HG03066 (cell line): Measurements from ENCODE around the gene BTBD3.

Source experiments
- ATAC-seq: cut with Tn5 transposase; IDR thresholded peaks from one replicate; pipeline ENCODE4 v1.9.1; 2021; ENCODE audit warnings: low read depth; ENCODE audit not compliant: unreplicated experiment

The BTBD3 gene

GRCh38 chr20:11912659-11913415, 4.9 kb upstream of the BTBD3 start:
- no peak for ATAC-seq

GRCh38 chr20:11918391-11918845, 725 bp downstream of the BTBD3 start:
- no peak for ATAC-seq

- ATAC-seq, result no peak
These were observed 1.3 kb downstream of the BTBD3 start for GRCh38 chr20:11918981-11919380.

GRCh38 chr20:11919581-11919980, 1.9 kb downstream of the BTBD3 start:
- no peak for ATAC-seq

- no peak for ATAC-seq
These were observed 2.4 kb downstream of the BTBD3 start for GRCh38 chr20:11920083-11920482.

- ATAC-seq, result no peak
These were observed 3.6 kb downstream of the BTBD3 start for GRCh38 chr20:11921321-11921720.

GRCh38 chr20:11922561-11922960, 4.9 kb downstream of the BTBD3 start:
- ATAC-seq, result no peak

GRCh38 chr20:11924923-11925322, 7.2 kb downstream of the BTBD3 start:
- no peak for ATAC-seq

GRCh38 chr20:11926292-11926998, 8.8 kb downstream of the BTBD3 start:
- ATAC-seq, result no peak

GRCh38 chr20:11929947-11930346, 12.3 kb downstream of the BTBD3 start:
- no peak for ATAC-seq

GRCh38 chr20:11935212-11936154, 17.8 kb downstream of the BTBD3 start:
- no peak for ATAC-seq

- no peak for ATAC-seq
These were observed 18.5 kb downstream of the BTBD3 start for GRCh38 chr20:11936157-11936556.

- ATAC-seq, result no peak
These were observed 19.5 kb downstream of the BTBD3 start for GRCh38 chr20:11937230-11937629.

- no peak for ATAC-seq
These were observed 24.0 kb downstream of the BTBD3 start for GRCh38 chr20:11941593-11942246.

- no peak for ATAC-seq
These were observed 26.1 kb downstream of the BTBD3 start for GRCh38 chr20:11943778-11944177.

GRCh38 chr20:11948806-11949205, 31.1 kb downstream of the BTBD3 start:
- no peak for ATAC-seq

GRCh38 chr20:11949711-11950110, 32.0 kb downstream of the BTBD3 start:
- ATAC-seq, result no peak

GRCh38 chr20:11951696-11952095, 34.0 kb downstream of the BTBD3 start:
- ATAC-seq, result no peak

- ATAC-seq, result no peak
These were observed 34.9 kb downstream of the BTBD3 start for GRCh38 chr20:11952639-11953038.

GRCh38 chr20:11957911-11958310, 40.2 kb downstream of the BTBD3 start:
- no peak for ATAC-seq
